ENCODE measurements around the gene FEM1B. TPM values are rescaled to one million over a fixed set of nuclear protein-coding genes. Genes with fewer than 3 reads are reported as not detected.

Gene FEM1B
- total RNA-seq, 1 donor: 45.5 TPM

DNA sequence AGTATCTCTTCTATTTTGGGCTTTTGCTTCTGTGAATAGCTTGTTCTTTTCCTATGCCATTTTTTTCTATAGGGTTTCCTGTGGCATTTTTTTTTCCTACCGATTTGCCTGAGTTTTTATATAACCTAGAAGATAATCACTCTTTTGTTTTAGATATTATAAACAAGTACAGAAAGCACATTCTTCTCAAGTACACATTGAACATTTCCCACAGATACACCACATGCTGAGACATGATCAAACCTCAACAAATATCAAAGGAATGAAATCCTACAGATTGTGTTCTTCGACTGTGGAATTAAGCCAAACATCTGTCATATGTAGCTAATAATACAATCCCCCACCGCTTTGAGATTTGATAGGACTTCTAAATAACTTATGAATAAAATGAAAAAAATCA is 9.1 kb upstream of the FEM1B start:
- TF ChIP-seq, protein P1, sequence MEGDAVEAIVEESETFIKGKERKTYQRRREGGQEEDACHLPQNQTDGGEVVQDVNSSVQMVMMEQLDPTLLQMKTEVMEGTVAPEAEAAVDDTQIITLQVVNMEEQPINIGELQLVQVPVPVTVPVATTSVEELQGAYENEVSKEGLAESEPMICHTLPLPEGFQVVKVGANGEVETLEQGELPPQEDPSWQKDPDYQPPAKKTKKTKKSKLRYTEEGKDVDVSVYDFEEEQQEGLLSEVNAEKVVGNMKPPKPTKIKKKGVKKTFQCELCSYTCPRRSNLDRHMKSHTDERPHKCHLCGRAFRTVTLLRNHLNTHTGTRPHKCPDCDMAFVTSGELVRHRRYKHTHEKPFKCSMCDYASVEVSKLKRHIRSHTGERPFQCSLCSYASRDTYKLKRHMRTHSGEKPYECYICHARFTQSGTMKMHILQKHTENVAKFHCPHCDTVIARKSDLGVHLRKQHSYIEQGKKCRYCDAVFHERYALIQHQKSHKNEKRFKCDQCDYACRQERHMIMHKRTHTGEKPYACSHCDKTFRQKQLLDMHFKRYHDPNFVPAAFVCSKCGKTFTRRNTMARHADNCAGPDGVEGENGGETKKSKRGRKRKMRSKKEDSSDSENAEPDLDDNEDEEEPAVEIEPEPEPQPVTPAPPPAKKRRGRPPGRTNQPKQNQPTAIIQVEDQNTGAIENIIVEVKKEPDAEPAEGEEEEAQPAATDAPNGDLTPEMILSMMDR (IDR thresholded peaks at IDR 0.05; ENCODE audit: insufficient read depth, low read length): no peak
- no peak for DNase-seq (ENCODE audit: low read depth)
- no peak overlapping the region for H3K4me3 ChIP-seq (ENCODE audit: low read depth, low read length)

DNA sequence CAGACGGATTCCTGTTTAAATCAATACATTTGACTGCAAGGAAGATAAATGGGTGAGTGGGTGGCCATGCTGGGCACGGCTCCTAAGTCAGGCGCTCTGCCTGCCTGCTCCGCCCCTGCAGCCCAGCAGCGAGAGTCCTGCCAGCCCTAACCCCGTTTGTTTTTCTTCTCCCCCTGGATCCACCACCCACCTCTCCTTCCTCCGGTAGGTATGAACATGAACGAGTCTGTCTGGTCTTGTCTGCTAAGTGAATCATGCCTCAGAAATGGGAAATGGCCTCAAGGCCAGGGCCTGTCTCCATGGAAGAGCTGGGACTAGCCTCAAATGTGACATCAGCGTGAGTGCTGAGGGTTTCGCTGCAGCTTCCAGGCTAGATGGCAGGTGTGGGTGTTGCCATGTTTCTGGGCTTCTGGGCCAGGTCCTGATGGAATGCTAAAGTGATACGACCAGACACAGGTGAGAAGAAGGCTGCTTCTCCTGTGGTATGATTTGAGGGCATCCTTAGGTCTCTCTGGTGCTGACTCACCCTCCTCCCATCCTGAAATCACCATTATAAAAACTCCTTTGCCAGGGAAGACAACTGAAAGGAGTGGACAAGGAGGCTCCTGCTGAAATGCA is 5.6 kb upstream of the FEM1B start:
- peak overlapping the region; percentile 19 for H3K4me3 ChIP-seq (ENCODE audit: low read depth, low read length)
- peak; percentile 72 for DNase-seq (ENCODE audit: low read depth)
- TF ChIP-seq, protein P1 (IDR thresholded peaks at IDR 0.05; ENCODE audit: insufficient read depth, low read length): no peak

DNA sequence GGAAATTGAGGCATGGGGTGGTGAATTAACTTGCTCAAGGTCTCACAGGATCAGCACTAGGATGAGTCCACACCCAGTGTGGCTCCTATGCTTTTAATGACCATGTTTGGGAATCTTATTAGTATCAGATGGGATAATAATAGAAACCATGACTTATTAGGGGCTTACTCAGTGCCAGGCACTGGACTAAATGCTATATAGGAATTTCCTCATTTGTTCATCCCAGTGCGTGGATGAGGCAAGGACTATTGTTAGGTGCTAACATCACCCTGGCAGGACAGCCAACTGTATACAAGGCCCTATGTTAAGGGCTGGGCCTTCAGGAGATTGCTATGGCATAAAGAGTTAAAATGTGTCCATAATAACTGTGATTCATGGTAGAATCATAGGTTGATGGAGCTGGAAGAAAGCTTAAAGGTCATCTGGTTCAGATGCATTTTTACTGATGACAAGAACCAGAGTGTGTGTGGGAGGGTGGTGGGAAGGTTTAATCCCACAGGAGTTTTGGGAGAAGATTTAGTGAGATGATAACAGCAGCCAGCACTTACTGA is 4.7 kb upstream of the FEM1B start:
- peak; percentile 91 for DNase-seq (ENCODE audit: low read depth)
- no peak overlapping the region for H3K4me3 ChIP-seq (ENCODE audit: low read depth, low read length)

DNA sequence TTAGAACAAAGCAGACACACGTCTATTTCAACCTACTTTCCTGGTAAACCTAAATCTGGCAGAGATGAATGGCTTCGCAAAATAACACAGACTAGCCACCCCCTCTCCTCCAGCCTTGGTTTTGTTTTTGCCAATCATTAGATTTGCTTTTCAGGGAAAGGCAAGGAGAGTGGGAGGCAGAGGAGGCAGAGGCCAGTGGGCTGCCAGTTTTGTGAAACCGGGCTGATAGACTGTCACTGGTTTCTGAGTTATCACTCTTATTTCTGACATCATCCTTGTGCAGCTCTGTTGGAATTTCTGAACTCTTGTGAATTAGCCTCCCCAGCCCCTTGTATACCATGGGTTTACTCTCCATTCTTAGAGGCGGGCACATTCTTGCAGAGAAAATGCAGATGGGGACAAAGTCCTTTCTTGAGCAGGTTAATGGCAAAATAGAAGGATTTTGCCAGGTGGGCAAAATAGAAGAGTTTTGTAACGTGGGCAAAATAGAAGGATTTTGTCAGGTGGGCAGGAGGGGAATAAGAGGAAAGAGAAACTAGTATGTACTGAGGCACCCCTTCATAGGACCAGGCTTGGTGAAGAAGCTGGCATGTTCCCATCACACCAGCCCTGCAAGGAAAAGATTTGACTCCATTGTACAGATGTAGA is 3.2 kb upstream of the FEM1B start:
- no peak overlapping the region for H3K4me3 ChIP-seq (ENCODE audit: low read depth, low read length)
- no peak for DNase-seq (ENCODE audit: low read depth)
- TF ChIP-seq, protein P1 (IDR thresholded peaks at IDR 0.05; ENCODE audit: insufficient read depth, low read length): no peak

More for the DNA sequence above, 4.7 kb upstream of the FEM1B start:
- TF ChIP-seq, protein P1 (IDR thresholded peaks at IDR 0.05; ENCODE audit: insufficient read depth, low read length): no peak

DNA sequence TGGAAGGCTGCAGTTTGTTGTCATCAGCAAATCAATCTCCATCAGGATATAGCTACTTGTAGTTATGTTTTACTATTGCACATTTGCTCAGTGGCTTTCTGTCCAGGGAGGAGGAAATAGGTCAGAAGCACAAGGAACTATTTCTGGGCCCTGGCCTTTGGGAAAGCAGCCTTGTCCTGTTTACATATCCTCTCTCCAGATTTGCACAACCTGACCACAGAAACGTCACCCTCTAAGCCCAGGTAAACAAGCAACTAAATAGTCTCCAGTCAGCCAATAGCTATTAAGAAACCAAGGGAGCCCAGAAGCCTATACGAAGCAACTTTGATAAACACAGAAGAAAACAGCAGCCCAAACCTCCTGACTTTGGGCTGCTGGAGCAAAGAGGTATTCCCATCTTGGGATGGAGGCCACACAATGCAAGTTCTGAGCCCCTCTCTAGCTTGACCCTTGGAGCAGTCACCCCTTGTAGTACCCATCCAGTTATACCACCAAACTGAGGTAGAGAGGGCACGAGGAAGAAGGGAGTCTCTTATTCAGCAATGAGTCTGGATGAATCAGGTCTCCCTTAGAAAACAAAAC is 2.3 kb upstream of the FEM1B start:
- no peak for DNase-seq (ENCODE audit: low read depth)
- no peak overlapping the region for H3K4me3 ChIP-seq (ENCODE audit: low read depth, low read length)
- TF ChIP-seq, protein P1 (IDR thresholded peaks at IDR 0.05; ENCODE audit: insufficient read depth, low read length): no peak

DNA sequence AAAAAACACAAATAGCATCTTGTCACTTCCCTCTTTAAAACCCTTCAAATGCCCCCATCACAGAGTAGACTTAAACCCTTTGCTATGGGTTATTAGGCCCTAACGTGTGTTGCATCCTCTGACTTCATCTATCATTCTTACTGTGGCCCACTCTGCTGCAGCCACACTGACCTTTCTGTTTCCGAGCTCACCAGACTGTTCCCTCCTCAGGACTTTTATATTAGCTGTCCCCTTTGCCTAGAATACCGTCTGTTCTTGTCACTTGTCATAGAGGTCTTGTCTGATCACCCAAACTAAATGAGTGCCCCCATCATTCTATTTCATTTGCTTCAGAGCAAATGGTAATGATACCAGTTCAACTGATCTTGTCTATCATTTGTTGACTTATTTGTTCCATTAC is 877 bp upstream of the FEM1B start:
- TF ChIP-seq, protein P1 (IDR thresholded peaks at IDR 0.05; ENCODE audit: insufficient read depth, low read length): no peak
- no peak for DNase-seq (ENCODE audit: low read depth)

More for the DNA sequence above, 877 bp upstream of the FEM1B start:
- peak overlapping the region; percentile 99 for H3K4me3 ChIP-seq (ENCODE audit: low read depth, low read length)
